A549 (cell line): ENCODE measurements around the gene CCSER1. TPM values are rescaled to one million over a fixed set of nuclear protein-coding genes. Genes with fewer than 3 reads are reported as not detected.

Experiments
- ATAC-seq, 2 experiments: fragments of 200-7000 bp in 1 of 2; fragments of >200 bp in 1 of 2; cut with Nextera tagmentation in 1 of 2; cut with Tn5 transposase in 1 of 2; 3 replicates each; pipeline versions ENCODE4 v1.8.0 to v1.9.1; 2018 to 2020; ENCODE audit warnings: mild to moderate bottlenecking in 1 of 2, moderate library complexity in 1 of 2
- CTCF ChIA-PET: fragments of 300-600 bp; sonication (Branson Sonifier 250); formaldehyde crosslinking; extraction: SDS; loops from one replicate; lab custom pipeline; 2021; ENCODE audit warnings: antibody characterized with exemption, inconsistent platforms; lab: Yijun Ruan, JAX
- POLR2A ChIA-PET: fragments of 350-600 bp; formaldehyde crosslinking; extraction: SDS; loops from one replicate; lab custom pipeline; 2021; ENCODE audit warnings: antibody characterized with exemption, inconsistent platforms; lab: Yijun Ruan, JAX
- DNase-seq, 2 experiments: peaks; one replicate each; pipeline versions ENCODE4 v3.0.0 to v3.0.0-alpha.2; 2011 to 2016; ENCODE audit warnings: low read depth in 1 of 2, low spot score in 1 of 2
- FAIRE-seq: peaks from 2 replicates; lab custom pipeline; 2011; peaks lifted over from hg19 to GRCh38; lab: Jason Lieb, UNC
- H3K27ac ChIP-seq, 2 experiments: fragments of >200 bp; sonication (Bioruptor Twin); formaldehyde crosslinking; 3 replicates each; pipeline ENCODE4 v1.5.1; 2016 to 2017
- H3K4me1 ChIP-seq: fragments of >200 bp; sonication (Bioruptor Twin); formaldehyde crosslinking; 3 replicates; pipeline ENCODE4 v1.6.1; 2016
- H3K4me2 ChIP-seq: fragments of >200 bp; sonication (Bioruptor Twin); formaldehyde crosslinking; 3 replicates; pipeline ENCODE4 v1.6.1; 2016
- H3K4me3 ChIP-seq: fragments of >200 bp; sonication (Bioruptor Twin); formaldehyde crosslinking; 3 replicates; pipeline ENCODE4 v1.5.1; 2016
- H3K9me3 ChIP-seq: fragments of >200 bp; sonication (Bioruptor Twin); formaldehyde crosslinking; 3 replicates; pipeline ENCODE4 v1.6.1; 2016
- BCL3 ChIP-seq: fragments of >200 bp; sonication (Bioruptor Twin); formaldehyde crosslinking; IDR thresholded peaks from 3 replicates; pipeline ENCODE4 v1.6.1; 2016
- CBX2 ChIP-seq: fragments of 200-600 bp; sonication (generic); IDR thresholded peaks from 2 replicates; pipeline ENCODE4 v1.6.1; 2016; ENCODE audit warnings: low read depth, mild to moderate bottlenecking, borderline replicate concordance
- CBX8 ChIP-seq: fragments of 200-600 bp; sonication (generic); IDR thresholded peaks from 2 replicates; pipeline ENCODE4 v1.6.1; 2016
- FOSB ChIP-seq: fragments of 250-450 bp; sonication (Bioruptor Pico); IDR thresholded peaks from 2 replicates; pipeline ENCODE4 v1.5.0; 2020; ENCODE audit warnings: mild to moderate bottlenecking, moderate library complexity
- HMGXB4 ChIP-seq: fragments of 250-450 bp; sonication (Bioruptor Pico); IDR thresholded peaks from 2 replicates; pipeline ENCODE4 v1.5.0; 2021; ENCODE audit warnings: mild to moderate bottlenecking, moderate library complexity, borderline replicate concordance
- HOXB5 ChIP-seq: fragments of 250-450 bp; sonication (Bioruptor Pico); IDR thresholded peaks from 2 replicates; pipeline ENCODE4 v1.5.0; 2020; ENCODE audit warnings: mild to moderate bottlenecking, moderate library complexity
- KDM1A ChIP-seq: fragments of 200-600 bp; sonication (generic); IDR thresholded peaks from 2 replicates; pipeline ENCODE4 v1.6.1; 2016; ENCODE audit warnings: low read depth, mild to moderate bottlenecking
- KDM5A ChIP-seq: fragments of 200-600 bp; sonication (generic); IDR thresholded peaks from 2 replicates; pipeline ENCODE4 v1.6.1; 2016; ENCODE audit warnings: antibody characterized with exemption, mild to moderate bottlenecking
- MAX ChIP-seq: IDR thresholded peaks from 2 replicates; pipeline ENCODE4 v1.6.1; 2012
- MAZ ChIP-seq: fragments of 150-350 bp; IDR thresholded peaks from 2 replicates; pipeline ENCODE4 v1.6.1; 2014; ENCODE audit warnings: antibody characterized with exemption, low read depth, low read length, borderline replicate concordance
- MYC ChIP-seq: IDR thresholded peaks from 2 replicates; pipeline ENCODE4 v1.6.1; 2012; ENCODE audit warnings: mild to moderate bottlenecking, inconsistent platforms, low read length, improper control_type of control experiment, borderline replicate concordance
- PBX3 ChIP-seq: IDR thresholded peaks from 2 replicates; pipeline ENCODE4 v1.6.1; 2012
- RCOR1 ChIP-seq: fragments of 150-350 bp; IDR thresholded peaks from 2 replicates; pipeline ENCODE4 v1.6.1; 2014; ENCODE audit warnings: antibody characterized with exemption, low read length, low read depth
- RFX5 ChIP-seq: fragments of 450-650 bp; IDR thresholded peaks from 2 replicates; pipeline ENCODE4 v1.7.1; 2014; ENCODE audit warnings: antibody characterized with exemption, mild to moderate bottlenecking, moderate library complexity
- TP53 ChIP-seq: fragments of 250-450 bp; sonication (Bioruptor Pico); IDR thresholded peaks from 2 replicates; pipeline ENCODE4 v1.5.0; 2021; ENCODE audit warnings: mild to moderate bottlenecking, moderate library complexity
- ZC3H11A ChIP-seq: fragments of 450-650 bp; IDR thresholded peaks from 2 replicates; pipeline ENCODE4 v1.6.1; 2014; ENCODE audit warnings: antibody characterized with exemption, mild to moderate bottlenecking
- ZFP36 ChIP-seq: fragments of 450-650 bp; IDR thresholded peaks from 2 replicates; pipeline ENCODE4 v1.6.1; 2014; ENCODE audit warnings: borderline replicate concordance; ENCODE audit not compliant: partially characterized antibody
- ZNF302 ChIP-seq: fragments of 250-450 bp; sonication (Bioruptor Pico); IDR thresholded peaks from 2 replicates; pipeline ENCODE4 v1.9.0; 2021; ENCODE audit warnings: inconsistent platforms, mild to moderate bottlenecking, moderate library complexity
- ZSCAN20 ChIP-seq: fragments of 250-450 bp; sonication (Bioruptor Pico); IDR thresholded peaks from 2 replicates; pipeline ENCODE4 v1.8.0; 2022; ENCODE audit warnings: mild to moderate bottlenecking, moderate library complexity
- WGBS: methylation state at CpG from one replicate; pipeline ENCODE4 v1.1.6; 2017; ENCODE audit errors: missing lambda C conversion rate; 5-methylcytosine and 5-hydroxymethylcytosine counted together
- polyA plus RNA-seq, 4 experiments: library from polyadenylated mRNA; depleted of rRNA in 3 of 4; stranded (reverse); fragments of >200 nt; fragmentation: RNase III in 1 of 4; extraction: RNeasy Plus Mini Kit Qiagen cat#74134 plus additional on column Dnase treatment in 1 of 4; gene quantifications; 2 replicates in 3 of 4; 3 replicates in 1 of 4; pipeline ENCODE4 v1.2.3, GENCODE V29; 2011 to 2017

CCSER1 gene
- polyA plus RNA-seq, 2 of the 4 experiments (the other 2 are of a cell fraction), result 0.06 TPM; not detected in 1

- ATAC-seq, result no peak
- no peak overlapping the region for H3K4me3 ChIP-seq
- H3K4me2 ChIP-seq, result no peak overlapping the region
- ChIA-PET CTCF (no interaction called here), POLR2A (no interaction called here)
- DNase-seq, result no peak
- H3K27ac ChIP-seq, result no peak overlapping the region
- H3K4me1 ChIP-seq, result no peaks in the 10 kb centered on the region
- no peak for TF ChIP-seq ZFP36
- no peak for TF ChIP-seq KDM5A
- TF ChIP-seq CBX8, result no peak
- no peak for TF ChIP-seq FOSB (CRISPR knock-in tag)
- TF ChIP-seq RCOR1, result no peak
- TF ChIP-seq BCL3, result no peak
- no peak for TF ChIP-seq KDM1A
- TF ChIP-seq HOXB5, result no peak
- TF ChIP-seq MAX, result no peak
- no peak for FAIRE-seq
- H3K9me3 ChIP-seq, result no peaks in the 10 kb centered on the region
Measured at GRCh38 chr4:90540536-90540935, 413.3 kb downstream of the CCSER1 start.

GRCh38 chr4:90542216-90542615 lies 415.0 kb downstream of the CCSER1 start:
- no peak overlapping the region for H3K27ac ChIP-seq
- no peaks in the 10 kb centered on the region for H3K9me3 ChIP-seq
- POLR2A ChIA-PET, result no interaction called here
- 85% methylated on average over 4 of the region's 4 CpGs for WGBS
- H3K4me1 ChIP-seq, result no peaks in the 10 kb centered on the region
- H3K4me2 ChIP-seq, result no peak overlapping the region
- no peak for ATAC-seq
- CTCF ChIA-PET, result no interaction called here
- no peak for DNase-seq
- TF ChIP-seq CBX2 (no peak), ZNF302 (CRISPR knock-in tag) (no peak)
- no peak overlapping the region for H3K4me3 ChIP-seq
- FAIRE-seq, result no peak

- FAIRE-seq, result no peak
- CTCF ChIA-PET, result no interaction called here
- WGBS, result 37% methylated on average over 5 of the region's 5 CpGs
Measured at GRCh38 chr4:90543419-90544170, 416.4 kb downstream of the CCSER1 start.

More at GRCh38 chr4:90543419-90544170, 416.4 kb downstream of the CCSER1 start:
- no peaks in the 10 kb centered on the region for H3K9me3 ChIP-seq
- H3K4me2 ChIP-seq, result no peak overlapping the region
- ATAC-seq (no peak), DNase-seq (no peak)
- no peaks in the 10 kb centered on the region for H3K4me1 ChIP-seq
- H3K27ac ChIP-seq, result no peak overlapping the region
- no peak overlapping the region for H3K4me3 ChIP-seq
- POLR2A ChIA-PET, result no interaction called here
- no peak for TF ChIP-seq TP53
- TF ChIP-seq MYC, result no peak
- TF ChIP-seq RFX5, result no peak
- TF ChIP-seq ZC3H11A, result no peak
- no peak for TF ChIP-seq PBX3
- TF ChIP-seq HMGXB4 (CRISPR knock-in tag), result no peak
- no peak for TF ChIP-seq MAZ
- TF ChIP-seq ZSCAN20, result no peak
- no peak for TF ChIP-seq BCL3
